Measurements from ENCODE around the gene TRAPPC4. TPM values are rescaled to one million over a fixed set of nuclear protein-coding genes. Genes with fewer than 3 reads are reported as not detected.
"Not testable (repeated sequence)": the region's sequence is repeated elsewhere in the genome, so short reads cannot be mapped to it uniquely, and the experiment has no call there.

Gene TRAPPC4
- total and polyA plus RNA-seq, 4 donors: 33.8 to 54.3 (median 51.6) TPM

- no peak overlapping the region for H3K27ac ChIP-seq (ENCODE audit: low read depth in 1 of 2, low read length in 2 of 2)
- 94 to 95% methylated on average over 7 of the region's 7 CpGs for WGBS, 2 donors
- no peaks in the 10 kb centered on the region for H3K9me3 ChIP-seq (ENCODE audit: control insufficient read depth, low read length)
- peaks cover 0 to 13% of the 10 kb centered on the region in 2 donors for H3K36me3 ChIP-seq (ENCODE audit: control insufficient read depth in 1 of 2, insufficient read depth in 2 of 2, low read length in 1 of 2)
- intact Hi-C loops (cut with DNase I): no loop called here
- no peaks in the 10 kb centered on the region for H3K27me3 ChIP-seq (ENCODE audit: control insufficient read depth in 1 of 2, insufficient read depth in 2 of 2, low read length in 1 of 2)
- no peak for DNase-seq
- H3K4me1 ChIP-seq (ENCODE audit: control insufficient read depth in 1 of 2, insufficient read depth in 2 of 2, low read length in 2 of 2): no peaks in the 10 kb centered on the region
- H3K4me3 ChIP-seq (ENCODE audit: low read length in 2 of 2): no peak overlapping the region
- ATAC-seq (ENCODE audit: low FRiP score): no peak
Observed at GRCh38 chr11:119049081-119049480, 30.5 kb downstream of the TRAPPC4 start.

GRCh38 chr11:119051440-119052162, 33.0 kb downstream of the TRAPPC4 start:
- Histone ChIP-seq H3K9me3 (ENCODE audit: control insufficient read depth, low read length) (no peaks in the 10 kb centered on the region), H3K4me3 (ENCODE audit: low read length in 2 of 2) (no peak overlapping the region), H3K4me1 (ENCODE audit: control insufficient read depth in 1 of 2, insufficient read depth in 2 of 2, low read length in 2 of 2) (peaks cover 0 to 5% of the 10 kb centered on the region in 2 donors), H3K27me3 (ENCODE audit: control insufficient read depth in 1 of 2, insufficient read depth in 2 of 2, low read length in 1 of 2) (no peaks in the 10 kb centered on the region), H3K27ac (ENCODE audit: low read depth in 1 of 2, low read length in 2 of 2) (no peak overlapping the region), H3K36me3 (ENCODE audit: control insufficient read depth in 1 of 2, insufficient read depth in 2 of 2, low read length in 1 of 2) (peaks cover 0 to 11% of the 10 kb centered on the region in 2 donors)
- ATAC-seq (ENCODE audit: low FRiP score) (no peak), DNase-seq (no peak)
- intact Hi-C loops (cut with DNase I): no loop called here
- WGBS, 2 donors: 88 to 90% methylated on average over 17 of the region's 17 CpGs

DNA sequence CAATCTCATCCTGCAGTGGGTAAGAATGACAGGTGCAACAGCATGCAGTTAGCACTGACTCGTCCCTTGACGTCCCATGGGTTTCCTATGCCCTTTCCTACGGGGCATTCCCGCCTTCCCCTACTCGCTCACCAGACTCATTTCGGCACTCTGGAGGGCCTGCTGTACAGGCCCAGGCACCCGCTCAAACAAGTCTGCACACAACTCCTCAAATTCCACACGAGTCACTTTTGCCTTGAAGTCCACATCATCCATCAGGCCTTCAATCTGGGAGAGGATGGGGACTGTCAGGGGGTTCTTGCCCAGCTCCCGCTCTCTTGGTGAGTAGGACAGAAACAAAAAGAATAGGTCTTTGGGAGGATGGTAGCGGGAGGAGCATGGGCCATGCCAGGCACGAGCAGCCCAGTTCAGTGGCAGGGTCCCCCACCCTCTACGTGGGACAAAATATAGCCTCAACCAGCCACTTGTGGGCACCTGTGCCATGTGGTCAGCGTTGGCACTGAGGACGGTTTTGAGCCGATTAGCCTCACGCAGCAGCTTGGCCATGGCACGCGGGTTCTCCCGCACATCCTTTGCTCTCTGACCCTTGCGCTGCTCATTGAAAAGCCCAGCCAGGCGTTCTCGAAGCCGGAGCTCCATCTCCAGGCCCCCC, 33.7 kb downstream of the TRAPPC4 start:
- H3K36me3 ChIP-seq (ENCODE audit: control insufficient read depth in 1 of 2, insufficient read depth in 2 of 2, low read length in 1 of 2): peaks cover 0 to 11% of the 10 kb centered on the region in 2 donors
- 90 to 92% methylated on average over 23 of the region's 23 CpGs for WGBS, 2 donors
- H3K4me3 ChIP-seq (ENCODE audit: low read length in 2 of 2): no peak overlapping the region
- no peaks in the 10 kb centered on the region for H3K27me3 ChIP-seq (ENCODE audit: control insufficient read depth in 1 of 2, insufficient read depth in 2 of 2, low read length in 1 of 2)
- peaks cover 0 to 5% of the 10 kb centered on the region in 2 donors for H3K4me1 ChIP-seq (ENCODE audit: control insufficient read depth in 1 of 2, insufficient read depth in 2 of 2, low read length in 2 of 2)
- DNase-seq: no peak
- no peak for ATAC-seq (ENCODE audit: low FRiP score)
- intact Hi-C loops (cut with DNase I): no loop called here
- H3K9me3 ChIP-seq (ENCODE audit: control insufficient read depth, low read length): no peaks in the 10 kb centered on the region
- no peak overlapping the region for H3K27ac ChIP-seq (ENCODE audit: low read depth in 1 of 2, low read length in 2 of 2)

GRCh38 chr11:119054418-119054817, 35.9 kb downstream of the TRAPPC4 start:
- Histone ChIP-seq H3K4me3 (ENCODE audit: low read length in 2 of 2) (no peak overlapping the region), H3K9me3 (ENCODE audit: control insufficient read depth, low read length) (no peaks in the 10 kb centered on the region), H3K4me1 (ENCODE audit: control insufficient read depth in 1 of 2, insufficient read depth in 2 of 2, low read length in 2 of 2) (peaks cover 0 to 5% of the 10 kb centered on the region in 2 donors), H3K27me3 (ENCODE audit: control insufficient read depth in 1 of 2, insufficient read depth in 2 of 2, low read length in 1 of 2) (no peaks in the 10 kb centered on the region), H3K36me3 (ENCODE audit: control insufficient read depth in 1 of 2, insufficient read depth in 2 of 2, low read length in 1 of 2) (peaks cover 0 to 7% of the 10 kb centered on the region in 2 donors), H3K27ac (ENCODE audit: low read depth in 1 of 2, low read length in 2 of 2) (no peak overlapping the region)
- ATAC-seq (ENCODE audit: low FRiP score) (no peak), DNase-seq (no peak)
- intact Hi-C loops (cut with DNase I): no loop called here
- 92 to 96% methylated on average over 10 of the region's 10 CpGs for WGBS, 2 donors

DNA sequence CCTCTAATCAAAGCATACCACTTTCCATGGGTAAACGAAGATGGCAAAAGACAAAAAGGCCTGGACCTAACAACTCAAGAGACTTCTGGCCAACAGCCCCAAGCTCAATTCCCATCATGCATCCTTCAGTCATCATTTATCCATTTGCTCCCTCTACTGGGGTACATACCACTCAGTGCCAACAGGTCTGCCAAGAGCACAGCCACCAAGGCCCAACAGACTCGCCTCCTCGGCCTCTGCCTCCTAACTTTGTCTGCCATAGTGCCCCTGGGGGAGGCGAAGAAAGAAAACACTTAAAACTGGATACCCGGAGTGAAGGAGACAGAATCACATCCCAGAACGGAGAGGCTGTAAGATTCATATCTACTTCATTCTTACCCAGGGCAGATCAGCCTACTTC, 37.3 kb downstream of the TRAPPC4 start:
- Histone ChIP-seq H3K27me3 (ENCODE audit: control insufficient read depth in 1 of 2, insufficient read depth in 2 of 2, low read length in 1 of 2) (no peaks in the 10 kb centered on the region), H3K9me3 (ENCODE audit: control insufficient read depth, low read length) (no peaks in the 10 kb centered on the region), H3K27ac (ENCODE audit: low read depth in 1 of 2, low read length in 2 of 2) (no peak overlapping the region), H3K36me3 (ENCODE audit: control insufficient read depth in 1 of 2, insufficient read depth in 2 of 2, low read length in 1 of 2) (peaks cover 0 to 7% of the 10 kb centered on the region in 2 donors), H3K4me1 (ENCODE audit: control insufficient read depth in 1 of 2, insufficient read depth in 2 of 2, low read length in 2 of 2) (peaks cover 0 to 5% of the 10 kb centered on the region in 2 donors), H3K4me3 (ENCODE audit: low read length in 2 of 2) (peak overlapping the region; percentile 49 to 81)
- 25 to 26% methylated on average over 6 of the region's 6 CpGs for WGBS, 2 donors
- DNase-seq (no peak), ATAC-seq (ENCODE audit: low FRiP score) (no peak)
- intact Hi-C loops (cut with DNase I): no loop called here

DNA sequence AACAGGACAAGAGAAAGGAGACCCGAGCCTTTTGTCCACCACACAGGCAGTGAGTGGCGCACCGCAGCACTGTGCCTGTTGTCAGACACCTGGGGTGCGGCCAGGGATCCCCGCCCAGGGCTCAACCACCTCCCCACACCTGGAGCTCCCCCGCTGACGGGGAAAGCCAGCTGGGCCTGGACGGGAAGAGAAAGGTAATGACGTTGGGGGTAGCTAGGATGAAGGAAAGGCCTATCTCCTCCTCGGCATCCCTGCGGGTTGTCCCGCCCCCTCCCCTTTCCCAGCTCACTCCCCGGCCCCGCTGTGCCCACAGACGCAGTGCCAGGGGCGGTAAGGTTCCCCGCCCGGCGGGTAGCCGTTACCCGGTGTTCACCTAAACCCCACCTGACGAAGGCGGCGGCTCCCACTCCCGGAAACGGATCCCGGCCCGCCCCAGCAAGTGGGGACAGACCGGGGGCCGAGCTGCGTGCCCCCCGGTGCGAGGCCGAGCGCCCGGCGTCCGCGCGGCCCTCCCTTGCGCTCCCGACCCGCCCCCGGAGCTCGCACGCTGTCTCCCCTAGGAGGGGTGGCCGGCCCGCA, 37.9 kb downstream of the TRAPPC4 start:
- Histone ChIP-seq H3K36me3 (ENCODE audit: control insufficient read depth in 1 of 2, insufficient read depth in 2 of 2, low read length in 1 of 2) (peaks cover 0 to 7% of the 10 kb centered on the region in 2 donors), H3K4me1 (ENCODE audit: control insufficient read depth in 1 of 2, insufficient read depth in 2 of 2, low read length in 2 of 2) (peaks cover 0 to 5% of the 10 kb centered on the region in 2 donors), H3K27me3 (ENCODE audit: control insufficient read depth in 1 of 2, insufficient read depth in 2 of 2, low read length in 1 of 2) (no peaks in the 10 kb centered on the region), H3K4me3 (ENCODE audit: low read length in 2 of 2) (peak overlapping the region; percentile 49 to 81), H3K27ac (ENCODE audit: low read depth in 1 of 2, low read length in 2 of 2) (peak overlapping the region in 1 of 2 donors; percentile 73), H3K9me3 (ENCODE audit: control insufficient read depth, low read length) (no peaks in the 10 kb centered on the region)
- DNase-seq (peak; percentile 54 to 76), ATAC-seq (ENCODE audit: low FRiP score) (no peak)
- intact Hi-C loops (cut with DNase I): no loop called here
- WGBS, 2 donors: 1% methylated on average over 44 to 48 of the region's 48 CpGs

DNA sequence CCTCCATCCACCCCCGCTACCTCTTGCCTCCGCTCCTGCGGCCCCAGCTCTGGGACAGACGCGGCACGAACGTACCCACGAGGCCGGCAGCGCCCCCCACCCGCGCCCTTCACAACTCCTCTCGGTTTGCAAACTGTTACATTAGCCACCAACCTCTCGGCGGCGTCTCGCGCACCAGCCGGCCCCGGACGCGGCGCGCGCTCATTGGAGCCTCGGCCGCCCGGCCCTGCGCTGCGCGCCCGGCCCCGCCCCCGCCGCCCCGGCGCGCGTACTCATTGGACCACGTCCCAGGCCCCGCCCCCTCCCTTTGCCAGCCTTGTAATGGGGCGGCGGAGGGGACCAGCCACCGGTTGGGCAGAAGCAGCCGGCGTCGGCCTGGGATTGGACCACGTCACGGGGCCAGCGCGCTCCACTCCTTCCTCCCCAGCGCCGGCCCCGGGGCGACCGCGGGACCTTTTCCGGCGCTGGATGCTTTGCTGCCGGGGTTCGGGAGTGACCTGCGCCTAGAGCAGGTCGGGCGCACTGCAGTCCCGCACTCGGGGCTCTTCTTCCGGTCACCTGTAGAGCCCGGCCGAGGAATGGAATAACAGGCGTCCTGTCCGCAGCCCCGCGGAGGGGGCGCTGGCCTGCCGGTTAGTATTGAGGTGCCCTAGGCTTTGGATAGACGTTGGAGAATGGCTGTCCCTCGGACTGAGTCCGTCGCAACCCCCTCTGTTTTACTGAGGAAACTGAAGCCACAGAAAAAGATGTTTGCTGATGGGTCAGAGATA, 38.6 kb downstream of the TRAPPC4 start, which contains the start of gene HYOU1:
TSS of gene HYOU1 (minus strand) at position 206 of the 770 bp plus-strand sequence. CDS start 1,045 bp downstream, outside the sequence.
- 0 to 1% methylated on average over 36 to 79 of the region's 79 CpGs for WGBS, 2 donors
- Histone ChIP-seq H3K9me3 (ENCODE audit: control insufficient read depth, low read length) (no peaks in the 10 kb centered on the region), H3K4me3 (ENCODE audit: low read length in 2 of 2) (peak within 1 kb of the TSS; percentile 49 to 81), H3K36me3 (ENCODE audit: control insufficient read depth in 1 of 2, insufficient read depth in 2 of 2, low read length in 1 of 2) (peaks cover 0 to 5% of the 10 kb centered on the region in 2 donors), H3K27me3 (ENCODE audit: control insufficient read depth in 1 of 2, insufficient read depth in 2 of 2, low read length in 1 of 2) (no peaks in the 10 kb centered on the region), H3K4me1 (ENCODE audit: control insufficient read depth in 1 of 2, insufficient read depth in 2 of 2, low read length in 2 of 2) (peaks cover 0 to 5% of the 10 kb centered on the region in 2 donors), H3K27ac (ENCODE audit: low read depth in 1 of 2, low read length in 2 of 2) (peak within 1 kb of the TSS in 1 of 2 donors; percentile 78)
- intact Hi-C loops (cut with DNase I): loop anchor here in 1 of 2 donors (1.0 kb wide), 1 partner anchor 37 kb away; no protein-coding TSS in a partner anchor
- DNase-seq: peak; percentile 99 to 100
- peak; percentile 97 for ATAC-seq (ENCODE audit: low FRiP score)

- intact Hi-C loops (cut with DNase I); H3K27ac ChIP-seq (ENCODE audit: low read depth in 1 of 2, low read length in 2 of 2); H3K4me1 ChIP-seq (ENCODE audit: control insufficient read depth in 1 of 2, insufficient read depth in 2 of 2, low read length in 2 of 2); H3K27me3 ChIP-seq (ENCODE audit: control insufficient read depth in 1 of 2, insufficient read depth in 2 of 2, low read length in 1 of 2); H3K36me3 ChIP-seq (ENCODE audit: control insufficient read depth in 1 of 2, insufficient read depth in 2 of 2, low read length in 1 of 2); ATAC-seq (ENCODE audit: low FRiP score); DNase-seq; H3K9me3 ChIP-seq (ENCODE audit: control insufficient read depth, low read length); H3K4me3 ChIP-seq (ENCODE audit: low read length in 2 of 2): not testable (repeated sequence)
- WGBS, 2 donors: 86 to 90% methylated on average over 19 to 31 of the region's 35 CpGs
Observed at GRCh38 chr11:119059128-119059527, 40.6 kb downstream of the TRAPPC4 start.

Measured in aorta (tissue), 5 donors.